DMS53 (cell line): ENCODE data around the gene SALL1.

ENCODE experiments used
- DNase-seq: peaks from one replicate; lab custom pipeline; 2025; lab: John Stamatoyannopoulos, UW

SALL1 gene

GRCh38 chr16:51141106-51141505 is 10.0 kb downstream of the SALL1 start:
- no peak for DNase-seq

DNA sequence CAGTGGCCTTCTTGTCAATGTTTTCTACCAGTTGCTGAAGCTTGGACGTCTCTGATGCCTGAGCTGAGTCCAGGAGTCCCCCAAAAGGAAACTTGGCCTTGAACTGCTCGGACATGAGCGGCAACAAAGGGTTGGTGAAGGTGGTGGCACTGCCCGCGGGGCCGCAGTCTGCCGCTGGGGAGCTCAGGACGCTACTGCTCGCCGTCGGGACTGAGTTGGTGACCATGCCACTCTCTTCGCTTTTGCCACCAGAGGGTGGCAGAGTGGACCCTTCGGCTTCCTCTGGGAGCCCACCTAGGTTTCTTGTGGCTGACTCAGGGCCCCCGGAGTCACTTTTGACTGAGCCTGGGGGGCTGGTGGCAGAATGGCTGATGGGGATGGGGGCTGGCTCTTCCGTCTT is 11.0 kb downstream of the SALL1 start:
- DNase-seq = no peak

DNA sequence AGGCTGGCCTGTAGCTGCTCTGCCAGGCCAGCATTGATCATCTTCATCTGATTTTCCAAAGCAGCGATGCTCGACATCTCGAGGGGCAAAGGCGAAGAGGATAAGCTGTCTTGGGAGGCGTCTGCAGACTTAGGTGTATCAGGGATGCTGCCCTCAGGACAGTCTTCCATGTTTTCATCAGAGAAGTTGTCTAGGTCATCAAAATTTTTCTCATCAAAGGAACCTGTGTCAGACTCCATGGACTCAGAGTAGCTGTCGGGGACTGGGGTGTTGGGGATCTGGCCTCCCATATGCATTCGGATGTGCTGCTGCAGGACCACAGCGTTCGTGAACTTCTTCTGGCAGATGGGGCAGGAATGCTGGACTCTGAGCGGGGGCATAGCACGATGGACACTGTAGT is 11.5 kb downstream of the SALL1 start:
- DNase-seq = no peak

DNA sequence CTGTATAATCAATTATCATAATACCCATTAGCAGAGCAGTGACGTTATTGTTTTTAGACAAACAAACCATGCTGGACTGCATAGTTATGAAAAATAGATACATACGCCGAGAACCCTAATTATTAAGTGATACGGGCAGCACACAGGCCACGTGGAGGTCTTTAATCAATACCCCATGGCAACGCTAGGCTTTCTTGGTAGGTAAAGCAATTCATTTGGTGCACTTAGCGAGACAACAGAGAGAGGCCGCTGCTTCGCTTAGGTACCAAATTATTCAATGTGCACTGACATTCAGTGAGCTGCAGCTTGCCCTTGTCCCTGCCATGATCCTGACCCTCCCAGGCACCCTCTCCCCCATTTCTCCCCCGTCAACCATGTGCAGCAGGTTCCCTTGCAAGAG is 12.9 kb downstream of the SALL1 start:
- DNase-seq = no peak

DNA sequence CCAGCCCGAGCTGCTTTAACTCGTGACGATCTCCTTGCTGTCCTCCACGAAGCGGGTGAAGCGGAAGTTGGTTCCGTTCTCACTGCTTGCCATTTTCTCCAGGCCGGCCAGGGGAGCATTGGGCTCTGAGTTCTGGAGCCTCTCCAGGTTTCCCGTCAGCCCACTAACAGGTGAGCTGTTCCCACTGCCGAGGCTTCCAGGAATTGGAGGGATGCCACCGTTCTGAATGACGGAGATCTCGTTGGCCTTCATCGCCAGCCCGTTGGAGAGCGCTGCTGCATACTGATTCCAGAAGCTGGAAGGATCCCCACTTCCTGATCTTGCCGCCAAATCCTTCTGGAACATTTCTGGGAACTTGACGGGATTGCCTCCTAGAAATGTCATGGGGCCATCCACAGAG is 14.0 kb downstream of the SALL1 start:
- no peak for DNase-seq

- no peak for DNase-seq
These were observed 16.2 kb downstream of the SALL1 start for GRCh38 chr16:51134876-51135275.

GRCh38 chr16:51134269-51134812 is 16.7 kb downstream of the SALL1 start:
- no peak for DNase-seq

DNA sequence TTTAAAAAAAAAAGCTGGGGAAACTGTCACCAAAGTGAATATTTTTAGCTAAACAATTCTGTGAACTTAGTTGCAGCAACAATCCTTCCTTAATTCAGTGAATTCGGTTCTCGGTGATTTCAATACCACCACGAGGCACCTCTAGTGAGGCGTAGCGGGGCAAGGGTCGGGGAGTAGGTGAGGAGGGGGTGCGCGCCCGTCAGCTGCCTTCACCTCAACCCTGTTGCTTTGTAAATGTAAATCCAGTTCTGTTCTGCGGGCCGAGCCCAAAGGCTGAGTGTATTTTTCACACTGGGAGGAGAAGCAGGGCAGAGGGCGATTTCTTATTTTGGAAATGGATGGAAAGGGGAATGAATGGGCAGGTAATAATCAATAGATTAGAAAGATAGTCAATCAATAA is 17.4 kb downstream of the SALL1 start:
- DNase-seq = no peak

- DNase-seq = no peak
These were observed 17.9 kb downstream of the SALL1 start for GRCh38 chr16:51133183-51133582.

- no peak for DNase-seq
These were observed 18.5 kb downstream of the SALL1 start for GRCh38 chr16:51132490-51133115.

DNA sequence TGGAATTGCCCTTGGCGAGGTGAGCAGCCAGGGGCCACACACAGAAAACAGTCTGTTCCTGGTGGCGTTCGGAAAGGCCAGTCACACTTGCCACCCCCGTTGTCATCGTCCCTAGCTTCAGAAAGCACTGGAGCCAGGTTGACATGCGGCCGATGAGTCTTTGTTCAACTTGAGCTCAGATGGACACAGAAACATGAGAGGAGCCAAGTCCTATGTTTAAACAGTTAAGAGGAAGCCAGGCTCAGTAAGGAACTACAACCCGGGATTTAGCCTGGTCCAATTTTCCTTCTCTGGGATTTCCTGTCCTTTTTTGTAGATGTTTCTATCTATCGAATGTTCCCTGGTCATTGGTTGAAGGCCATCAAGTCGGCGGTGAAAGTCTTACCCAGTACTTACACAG is 19.5 kb downstream of the SALL1 start:
- DNase-seq = no peak

- no peak for DNase-seq
These were observed 22.0 kb downstream of the SALL1 start for GRCh38 chr16:51129105-51129504.

- DNase-seq = no peak
These were observed 25.1 kb downstream of the SALL1 start for GRCh38 chr16:51125992-51126391.

DNA sequence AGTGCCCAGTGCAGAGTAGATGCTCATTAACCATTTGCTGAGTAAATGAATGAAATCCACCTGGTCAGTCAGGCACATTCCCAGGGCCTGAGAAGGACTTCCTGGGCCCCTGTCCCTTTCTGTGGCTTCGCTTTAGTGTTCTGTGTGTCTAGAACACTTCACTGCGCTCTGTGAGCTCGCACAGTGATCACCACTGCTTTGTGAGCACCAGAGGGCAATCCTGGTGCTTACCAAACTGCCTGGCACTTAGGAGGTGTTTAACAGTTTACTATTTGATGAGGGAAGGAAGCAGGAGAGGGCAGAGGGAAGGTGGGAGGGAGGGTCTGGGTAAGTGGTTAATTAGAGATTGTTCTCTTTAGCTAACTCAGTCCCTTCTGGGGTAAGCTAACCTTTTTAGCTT is 26.2 kb downstream of the SALL1 start:
- no peak for DNase-seq

DNA sequence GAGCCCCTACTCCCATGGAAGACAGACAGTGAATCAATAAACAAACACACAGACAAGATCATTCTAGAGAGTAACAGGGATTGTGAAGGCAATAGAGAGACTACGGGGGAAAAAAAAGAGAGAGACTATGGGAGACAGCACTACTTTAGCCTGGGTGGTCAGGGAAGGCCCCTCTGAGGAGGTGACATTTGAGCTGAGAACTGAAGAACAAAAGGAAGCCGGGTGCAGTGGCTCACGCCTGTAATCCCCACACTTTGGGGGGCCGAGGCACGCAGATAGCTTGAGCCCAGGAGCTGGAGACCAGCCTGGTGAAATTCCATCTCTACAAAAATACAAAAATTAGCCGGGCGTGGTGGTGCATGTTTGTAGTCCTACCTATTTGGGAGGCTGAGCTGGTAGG is 29.2 kb downstream of the SALL1 start:
- DNase-seq = no peak

DNA sequence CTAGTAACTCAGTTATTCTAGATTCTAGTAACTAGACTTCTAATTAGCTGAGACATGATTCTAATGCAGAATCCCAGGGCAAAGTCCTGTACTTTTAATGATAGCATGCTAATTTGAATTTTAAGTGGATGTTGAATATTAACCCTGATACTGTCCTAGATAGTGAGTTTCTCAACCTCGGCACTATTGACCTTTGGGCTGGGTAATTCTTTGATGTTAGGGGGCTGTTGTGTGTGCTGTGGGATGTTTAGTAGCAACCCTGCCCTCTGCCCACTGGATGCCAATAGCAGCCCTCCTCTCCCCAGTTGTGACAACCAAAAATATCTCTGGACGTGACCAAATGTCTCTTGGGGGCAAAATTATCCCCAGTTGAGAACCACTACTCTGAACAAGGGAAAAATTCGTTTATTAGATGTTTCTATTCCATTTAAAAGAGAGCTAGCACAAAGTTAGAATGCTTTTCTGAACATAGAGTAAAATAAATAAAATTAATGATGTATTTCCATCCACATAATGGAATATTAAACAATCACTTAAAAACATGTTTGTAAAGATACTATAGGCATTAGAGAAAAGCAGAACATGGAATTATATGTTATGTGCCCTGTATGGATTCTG is 30.2 kb downstream of the SALL1 start:
- no peak for DNase-seq

GRCh38 chr16:51119973-51120729 is 30.9 kb downstream of the SALL1 start:
- DNase-seq = no peak

DNA sequence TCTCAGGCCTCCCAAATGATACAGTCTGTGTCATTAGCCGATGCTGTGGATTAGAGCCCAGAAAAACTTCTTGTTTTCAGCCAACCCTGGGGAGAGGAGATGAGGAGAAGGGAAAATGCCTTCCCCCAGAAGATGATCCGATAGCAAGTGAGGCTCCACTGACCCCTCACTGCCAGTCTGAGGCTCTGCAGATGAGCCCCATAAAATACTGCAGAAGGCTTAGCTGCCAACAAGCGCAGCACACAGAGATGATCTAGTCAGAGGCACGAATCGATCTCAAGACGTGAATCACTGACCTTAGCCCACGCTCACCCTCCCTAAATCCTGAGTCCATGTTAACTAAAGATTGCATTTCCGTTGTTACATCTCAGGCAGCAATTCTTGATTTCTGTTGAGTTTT is 31.5 kb downstream of the SALL1 start:
- DNase-seq = no peak

DNA sequence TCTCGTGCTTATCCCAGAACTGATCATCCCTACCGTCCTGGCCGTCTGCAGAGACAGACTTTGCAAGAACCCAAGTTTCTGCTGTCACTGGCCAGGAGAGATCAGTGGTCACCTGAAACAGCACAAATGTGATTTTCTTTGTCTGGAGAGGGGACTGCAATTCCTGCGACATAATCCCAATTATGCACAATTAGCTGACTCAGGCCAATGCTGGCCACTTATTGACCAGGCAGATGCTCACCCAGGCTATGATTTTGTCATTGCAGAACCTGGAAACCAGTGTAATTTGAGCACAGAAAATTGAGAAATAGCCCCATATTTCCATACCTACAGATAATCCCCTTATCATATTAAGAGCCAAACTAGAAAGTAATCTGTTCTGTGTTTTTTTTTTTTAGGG is 34.7 kb downstream of the SALL1 start:
- DNase-seq = no peak

DNA sequence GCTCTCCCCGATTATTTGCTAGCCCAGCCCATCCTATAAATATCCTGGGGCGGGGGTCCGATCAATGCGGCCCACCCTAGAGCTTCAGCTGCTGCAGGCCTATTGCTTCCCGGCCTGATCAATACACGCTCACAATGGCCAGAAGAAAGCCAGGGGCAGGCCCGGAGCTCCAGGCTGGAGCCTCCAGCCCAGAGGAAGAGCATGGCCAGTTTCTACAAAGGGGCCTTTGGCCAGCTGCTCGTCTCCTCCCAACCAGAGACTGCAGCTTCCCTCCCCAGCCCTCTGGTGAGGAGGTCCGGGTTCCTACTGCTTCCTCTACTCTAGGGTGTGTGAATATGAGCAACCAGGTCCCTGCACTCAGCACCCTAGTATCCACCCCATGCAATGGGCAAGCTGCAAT is 36.7 kb downstream of the SALL1 start:
- no peak for DNase-seq

- no peak for DNase-seq
These were observed 37.6 kb downstream of the SALL1 start for GRCh38 chr16:51113236-51114125.

DNA sequence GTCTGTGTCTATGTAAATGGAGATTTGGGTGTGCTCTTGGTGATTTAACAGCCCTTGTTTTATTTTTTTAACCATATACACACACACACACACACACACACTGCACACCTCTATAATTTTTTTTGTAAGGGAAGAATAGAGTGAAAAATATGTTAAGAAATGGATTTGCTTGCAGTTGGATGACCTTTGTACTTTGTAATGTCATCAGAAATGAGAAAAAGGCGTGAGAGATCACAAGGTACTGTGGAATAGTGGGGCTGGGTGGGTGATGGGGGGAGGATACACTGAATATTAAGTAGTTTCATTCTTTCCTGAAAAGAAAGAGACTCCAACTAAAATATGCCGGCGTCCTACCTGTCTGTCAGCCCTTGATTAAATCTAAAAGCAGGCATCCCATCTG is 38.7 kb downstream of the SALL1 start:
- DNase-seq = no peak
